HG03354 (cell line): Measurements from ENCODE around the gene SNX11.

Source experiments
- ATAC-seq: cut with Tn5 transposase; IDR thresholded peaks from one replicate; pipeline ENCODE4 v1.9.1; 2021; ENCODE audit warnings: mild to moderate bottlenecking; ENCODE audit not compliant: unreplicated experiment, poor library complexity, severe bottlenecking

SNX11 gene

DNA sequence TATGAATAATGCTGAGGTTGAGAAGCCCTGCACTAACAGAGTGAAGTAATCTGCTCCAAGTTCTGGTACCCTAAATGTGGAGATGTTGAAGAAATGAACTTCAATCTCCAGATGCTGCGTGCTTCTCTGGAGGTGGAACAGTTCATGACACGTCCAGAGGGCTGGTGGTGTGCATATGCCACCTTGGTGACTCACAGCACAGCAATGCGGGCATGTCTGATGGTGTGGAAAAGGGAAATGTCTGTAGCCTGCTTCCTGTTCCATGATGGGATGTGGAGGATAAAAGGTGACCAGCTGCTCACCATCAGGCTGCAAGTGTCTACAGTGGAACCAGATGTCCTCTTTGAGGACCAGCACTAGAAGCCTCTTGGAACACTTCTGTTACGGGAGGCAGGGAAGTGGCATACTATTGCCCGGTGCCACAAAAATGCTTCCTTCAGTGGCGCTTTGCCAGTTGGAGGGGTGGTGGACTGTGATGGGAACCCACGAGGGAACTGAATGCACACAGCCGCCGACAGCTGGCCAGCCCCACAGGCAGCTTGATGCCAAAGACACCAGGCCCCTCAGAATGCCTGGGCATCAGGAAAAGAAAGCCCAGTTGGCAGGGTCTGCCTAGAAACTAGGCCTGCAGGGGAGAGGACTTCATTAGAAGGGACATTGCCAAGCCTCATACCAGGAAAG lies 19.9 kb downstream of the SNX11 start:
- ATAC-seq, result no peak

DNA sequence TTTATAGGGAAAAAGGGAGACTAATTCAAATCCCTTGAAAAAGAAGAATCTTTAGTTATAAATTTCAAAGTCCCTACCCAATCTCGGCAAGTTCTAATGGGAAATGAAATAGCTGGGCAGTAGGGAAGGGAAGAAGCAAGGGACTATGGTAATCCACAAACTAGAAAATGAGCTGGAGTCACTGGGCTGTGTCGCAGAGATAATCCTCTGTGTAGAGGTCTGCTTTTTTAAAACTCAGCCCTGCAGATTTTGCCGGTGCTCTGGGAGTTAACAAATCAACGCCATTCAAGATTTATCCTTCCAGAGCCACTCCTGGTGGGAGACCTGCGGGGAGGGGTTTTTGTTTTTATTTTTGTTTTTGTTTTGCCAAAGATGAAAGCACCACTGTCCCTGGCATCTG lies 20.8 kb downstream of the SNX11 start:
- ATAC-seq, result no peak

DNA sequence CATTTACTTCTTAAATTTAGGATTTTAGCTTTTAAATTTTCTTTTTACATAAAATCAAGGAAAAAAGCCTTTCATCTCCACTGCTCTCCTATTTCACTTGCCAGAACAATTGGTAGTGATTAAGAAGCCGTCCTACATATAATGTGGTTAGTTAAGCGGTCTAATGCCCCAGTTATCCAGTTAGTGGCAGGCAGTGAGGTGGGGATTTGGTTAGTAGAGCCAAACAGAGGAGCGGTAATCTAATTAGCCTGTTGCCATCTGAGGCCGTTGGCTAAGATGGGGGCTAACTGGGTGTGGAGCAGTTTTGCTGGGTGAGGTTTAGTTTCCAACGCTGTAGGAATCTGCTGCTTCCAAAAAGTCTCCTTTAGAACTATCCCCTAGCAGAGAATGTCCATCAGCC lies 22.4 kb downstream of the SNX11 start:
- no peak for ATAC-seq

DNA sequence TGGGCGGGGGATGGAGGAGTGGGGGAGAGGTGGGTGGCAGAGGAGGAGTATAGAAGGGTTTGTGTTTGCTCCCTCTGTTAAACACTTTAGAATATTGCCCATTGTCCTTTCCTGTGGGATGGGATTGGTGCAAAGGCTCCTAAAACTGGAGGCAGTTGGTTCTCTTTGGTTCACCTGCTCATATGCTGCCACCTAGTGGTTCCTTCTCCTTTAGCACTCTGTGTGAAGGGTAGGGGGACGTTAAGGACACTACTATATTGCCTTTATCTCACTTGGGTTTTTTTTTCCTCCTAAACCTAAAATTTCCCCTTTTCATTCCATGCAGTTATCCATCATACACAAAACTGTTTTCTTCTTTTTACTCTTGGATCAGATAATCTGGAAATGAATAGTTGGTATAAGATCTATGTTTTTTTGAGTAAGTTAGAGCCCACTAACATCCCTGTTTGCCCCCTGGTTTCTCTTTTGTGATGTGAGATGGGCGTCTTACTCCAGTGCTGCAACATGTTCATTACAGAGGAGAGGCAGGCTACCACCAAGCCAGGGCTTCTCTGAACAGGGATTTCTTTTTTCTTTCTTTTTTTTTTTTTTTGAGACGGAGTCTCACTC lies 23.8 kb downstream of the SNX11 start:
- ATAC-seq, result no peak

DNA sequence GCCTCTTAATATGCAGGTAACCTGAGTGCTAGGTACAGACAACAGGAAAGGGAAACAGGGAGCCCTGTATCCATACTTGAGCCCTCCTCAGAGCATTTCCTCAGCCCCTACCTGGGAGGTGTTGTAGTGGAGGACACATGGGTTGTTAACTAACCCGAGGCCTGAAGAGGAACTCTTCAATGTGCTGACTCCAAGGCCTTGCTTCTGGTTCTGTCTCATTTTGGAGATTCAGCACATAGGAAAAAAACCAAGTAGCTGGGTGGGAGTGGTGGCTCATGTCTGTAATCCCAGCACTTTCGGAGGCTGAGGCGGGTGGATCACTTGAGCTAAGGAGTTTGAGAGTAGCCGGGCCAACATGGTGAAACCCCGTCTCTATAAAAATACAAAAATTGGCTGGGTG lies 24.8 kb downstream of the SNX11 start:
- ATAC-seq, result no peak

DNA sequence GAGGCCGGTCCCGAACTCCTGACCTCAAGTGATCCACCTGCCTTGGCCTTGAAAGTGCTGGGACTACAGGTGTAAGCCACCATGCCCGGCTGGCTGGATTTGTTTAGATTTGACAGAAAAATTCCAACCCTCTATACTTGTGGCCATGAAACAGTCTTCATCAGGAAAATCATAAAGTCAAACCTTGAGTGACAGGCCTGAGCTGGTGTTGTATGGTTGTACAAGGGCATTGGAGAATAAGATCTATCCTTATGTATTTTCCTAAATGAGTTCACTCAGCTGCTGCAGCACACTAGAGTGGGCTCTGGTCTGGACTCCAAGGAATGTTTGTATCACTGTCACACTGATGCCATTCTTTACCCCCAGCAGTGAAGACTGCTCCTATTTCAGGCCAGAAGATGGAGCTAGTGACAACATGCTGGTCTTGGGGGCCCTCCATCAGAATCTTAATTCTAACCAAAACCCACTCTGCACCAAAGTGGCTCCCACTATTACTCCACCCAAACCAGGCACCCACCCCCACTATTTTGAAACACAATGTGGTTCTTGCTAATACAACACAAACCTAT lies 27.4 kb downstream of the SNX11 start:
- no peak for ATAC-seq

DNA sequence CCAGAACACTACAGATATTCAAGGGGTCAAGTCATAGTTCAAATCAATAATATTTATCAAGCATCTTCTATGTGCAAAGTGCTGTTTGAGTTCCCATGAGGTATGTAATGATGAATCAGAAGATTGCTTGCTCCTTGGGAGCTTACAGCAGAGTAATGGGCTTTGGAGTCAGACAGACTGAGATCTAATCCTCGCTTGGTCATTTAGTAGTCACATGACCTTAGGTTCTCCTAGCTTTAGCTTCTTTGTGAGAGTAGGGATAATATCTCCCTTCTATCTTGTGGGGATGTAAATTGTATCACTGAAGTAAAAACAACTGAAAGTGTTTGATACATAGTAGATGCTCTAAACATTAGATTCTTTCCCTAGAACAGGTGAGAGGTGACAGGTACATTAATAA lies 30.1 kb downstream of the SNX11 start:
- no peak for ATAC-seq

- no peak for ATAC-seq
These were observed 32.4 kb downstream of the SNX11 start for GRCh38 chr17:48139944-48140343.

DNA sequence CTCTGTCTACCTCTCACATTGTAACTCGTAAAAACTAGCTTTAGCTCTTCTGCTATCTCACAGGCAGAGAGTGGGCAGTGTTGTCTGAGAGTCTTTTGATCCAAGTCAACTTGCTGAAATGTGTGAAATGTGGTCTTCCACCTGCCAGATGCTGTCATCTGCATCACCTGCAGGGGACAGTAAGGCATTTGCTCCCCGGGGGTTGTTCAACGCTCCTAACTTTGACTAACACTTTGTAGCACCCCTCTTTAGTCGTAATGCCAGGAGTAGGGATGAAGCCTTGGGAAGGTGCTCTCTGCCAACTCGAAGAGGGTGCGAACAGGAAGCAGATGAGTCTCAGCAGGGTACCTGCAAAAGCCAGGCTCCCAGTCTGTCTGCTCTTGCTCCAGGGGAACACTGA lies 36.1 kb downstream of the SNX11 start:
- no peak for ATAC-seq

GRCh38 chr17:48144231-48144630 lies 36.7 kb downstream of the SNX11 start:
- no peak for ATAC-seq

DNA sequence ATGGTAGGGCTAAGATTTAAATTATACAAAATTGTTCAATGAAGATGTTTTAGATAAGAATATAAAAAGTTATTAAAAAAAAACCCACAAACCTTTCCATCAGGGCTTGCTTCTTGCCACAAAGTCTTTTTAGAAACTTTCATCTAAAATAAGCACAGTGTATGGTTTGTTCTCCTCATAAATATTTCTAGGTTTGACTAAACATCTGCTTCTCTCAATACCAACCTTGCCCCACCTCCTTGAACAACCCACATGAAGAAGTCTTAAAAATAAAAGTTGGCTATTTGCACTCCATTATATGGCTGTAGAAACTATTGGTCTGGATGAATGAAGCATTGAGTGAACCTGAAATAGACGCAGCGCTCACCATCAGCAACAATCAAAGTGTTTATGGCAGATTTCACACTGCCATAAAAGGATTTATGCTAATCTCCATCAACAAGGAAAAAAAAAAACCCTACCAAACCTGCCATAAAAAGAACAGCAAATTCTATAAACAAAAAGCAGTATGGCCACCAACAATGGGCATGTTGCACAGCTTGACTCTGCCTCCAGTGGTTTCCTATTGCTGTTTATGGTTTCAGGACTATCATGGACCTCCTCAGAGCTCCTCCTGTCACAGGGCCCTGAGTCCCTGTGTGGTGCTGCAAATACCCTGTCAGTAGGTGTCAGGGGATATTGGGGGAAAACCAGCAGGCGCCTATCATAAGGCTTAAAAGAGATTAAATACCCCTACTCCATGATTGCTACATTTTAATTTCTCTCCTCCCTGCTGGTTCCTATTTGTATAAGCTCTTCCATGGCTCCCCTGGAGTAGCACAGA lies 37.6 kb downstream of the SNX11 start:
- no peak for ATAC-seq

DNA sequence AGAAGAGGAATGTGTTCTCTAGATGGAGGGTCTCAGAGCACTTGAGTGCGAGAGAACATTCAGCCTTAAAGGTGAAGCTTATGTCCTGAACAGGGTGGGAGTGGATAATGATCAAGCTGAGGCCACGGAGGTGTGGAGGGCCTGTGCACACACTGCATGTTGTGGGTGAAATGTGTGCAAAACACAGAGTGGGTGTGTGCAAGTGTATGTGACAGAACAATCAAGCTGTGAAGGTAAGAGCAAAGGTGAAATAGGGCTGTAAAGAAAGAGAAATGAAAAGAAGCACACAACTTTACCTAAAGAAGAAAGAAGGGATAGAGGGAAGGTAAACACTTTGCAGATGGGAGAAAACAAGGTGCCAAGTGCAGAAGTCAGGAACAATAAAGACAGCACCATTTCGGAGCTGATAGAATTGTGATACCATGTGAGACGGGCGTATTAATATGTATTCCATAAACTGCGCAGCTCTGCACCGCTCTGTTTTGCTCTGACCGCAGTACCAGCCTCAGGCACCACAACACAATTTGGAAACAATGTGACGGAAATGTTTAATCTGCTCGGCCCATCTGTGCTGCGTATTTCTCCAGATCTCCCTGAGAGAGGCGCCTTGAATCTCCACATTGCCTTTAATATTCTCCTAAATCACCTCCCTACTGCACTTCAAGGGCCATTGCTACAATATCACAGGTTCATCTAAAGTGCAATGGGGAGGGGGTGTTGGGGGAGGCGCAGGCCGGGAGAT lies 40.6 kb downstream of the SNX11 start:
- no peak for ATAC-seq

DNA sequence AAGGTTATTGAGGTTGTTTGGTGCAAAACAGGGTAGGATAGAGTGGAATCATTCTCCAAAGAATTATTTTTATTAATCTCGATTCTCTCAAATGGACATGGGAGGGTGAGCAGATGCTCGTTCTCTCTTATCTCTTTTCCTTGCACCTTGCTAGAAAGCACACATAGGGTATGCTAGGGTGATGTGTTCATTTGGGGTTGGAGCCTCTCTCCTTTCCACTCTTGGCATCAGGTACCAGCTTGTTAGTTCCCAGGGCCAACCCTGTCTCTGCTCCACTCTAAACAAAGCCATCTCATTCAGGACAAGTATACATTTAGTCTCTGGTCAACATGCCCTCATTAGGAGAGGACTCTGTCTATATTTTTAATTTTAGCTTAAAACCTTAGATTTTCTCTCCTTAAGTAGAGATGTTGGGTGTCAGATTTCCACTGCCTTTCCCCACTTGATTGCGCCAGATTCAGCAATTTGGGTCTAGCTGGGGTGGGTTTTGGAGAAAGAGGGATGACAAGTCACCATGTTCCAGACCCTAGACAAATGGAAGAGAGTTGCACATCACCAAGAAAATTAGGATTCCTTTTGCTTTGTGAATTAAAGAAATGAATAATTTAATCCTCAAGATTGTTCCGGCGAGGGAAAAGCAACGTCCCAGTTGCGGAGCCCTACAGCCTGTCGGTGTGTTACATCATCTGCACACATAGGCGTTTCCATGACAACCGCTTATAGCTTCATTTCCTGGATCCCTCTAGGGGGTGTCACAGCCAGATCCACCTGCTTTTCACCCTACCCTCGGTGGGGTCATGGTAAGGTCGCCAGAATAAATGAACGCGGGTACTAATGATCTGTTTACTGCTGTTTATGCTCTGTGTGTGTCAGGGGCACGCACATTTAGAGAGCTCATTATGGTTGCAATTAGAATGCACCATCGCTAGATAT lies 41.6 kb downstream of the SNX11 start:
- ATAC-seq, result no peak

DNA sequence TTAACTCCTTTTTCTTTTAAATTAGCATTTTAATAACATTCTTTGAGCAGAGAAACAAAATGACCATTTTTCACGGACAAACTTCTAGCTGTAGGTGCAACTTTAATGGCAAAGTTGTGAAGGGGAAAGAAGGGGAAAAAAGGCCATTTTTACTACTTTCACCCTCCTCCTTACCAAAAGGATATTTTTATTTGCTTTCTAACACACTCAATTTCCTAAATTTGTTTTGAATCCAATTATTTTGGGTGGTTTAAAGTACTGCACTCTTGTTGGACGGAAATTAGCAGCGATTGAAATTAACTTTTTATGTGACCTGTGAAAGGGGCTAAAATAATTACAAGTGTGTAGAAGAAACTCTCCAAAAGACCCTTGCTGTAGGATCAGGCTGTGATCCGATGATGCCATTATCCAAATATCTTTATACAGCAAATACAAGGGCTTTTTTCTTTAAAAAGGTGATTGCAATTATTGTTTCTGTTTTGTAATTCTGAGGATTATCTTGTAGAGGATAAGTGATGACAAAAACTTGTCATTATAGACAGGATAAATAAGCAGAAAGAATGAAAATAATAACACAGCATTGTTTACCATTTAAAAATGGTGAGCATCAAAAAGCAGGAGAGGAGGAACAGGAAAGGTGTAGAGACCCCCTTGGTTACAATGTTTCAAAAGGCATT lies 42.4 kb downstream of the SNX11 start:
- no peak for ATAC-seq

GRCh38 chr17:48150597-48151001 lies 43.0 kb downstream of the SNX11 start:
- ATAC-seq, result no peak

DNA sequence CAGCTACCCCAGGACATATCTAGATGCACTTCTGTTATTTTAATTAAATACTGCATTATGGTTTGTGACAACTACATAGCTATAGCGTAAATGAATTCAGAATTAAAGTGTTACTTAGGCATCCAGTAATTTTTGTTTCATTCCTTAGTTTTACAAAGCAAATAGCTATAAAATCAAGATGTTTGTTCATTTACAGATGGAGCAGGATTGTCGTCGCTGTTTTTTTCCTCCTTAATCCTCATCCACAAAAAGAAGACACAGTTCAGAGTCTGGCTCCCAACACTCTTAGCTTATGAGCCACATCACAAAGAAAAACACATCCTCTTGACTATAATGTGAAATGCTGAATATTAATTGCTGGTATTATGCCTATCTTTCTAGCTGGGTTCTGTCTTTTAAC lies 43.7 kb downstream of the SNX11 start:
- ATAC-seq, result no peak

- ATAC-seq, result no peak
These were observed 44.7 kb downstream of the SNX11 start for GRCh38 chr17:48152289-48152688.

DNA sequence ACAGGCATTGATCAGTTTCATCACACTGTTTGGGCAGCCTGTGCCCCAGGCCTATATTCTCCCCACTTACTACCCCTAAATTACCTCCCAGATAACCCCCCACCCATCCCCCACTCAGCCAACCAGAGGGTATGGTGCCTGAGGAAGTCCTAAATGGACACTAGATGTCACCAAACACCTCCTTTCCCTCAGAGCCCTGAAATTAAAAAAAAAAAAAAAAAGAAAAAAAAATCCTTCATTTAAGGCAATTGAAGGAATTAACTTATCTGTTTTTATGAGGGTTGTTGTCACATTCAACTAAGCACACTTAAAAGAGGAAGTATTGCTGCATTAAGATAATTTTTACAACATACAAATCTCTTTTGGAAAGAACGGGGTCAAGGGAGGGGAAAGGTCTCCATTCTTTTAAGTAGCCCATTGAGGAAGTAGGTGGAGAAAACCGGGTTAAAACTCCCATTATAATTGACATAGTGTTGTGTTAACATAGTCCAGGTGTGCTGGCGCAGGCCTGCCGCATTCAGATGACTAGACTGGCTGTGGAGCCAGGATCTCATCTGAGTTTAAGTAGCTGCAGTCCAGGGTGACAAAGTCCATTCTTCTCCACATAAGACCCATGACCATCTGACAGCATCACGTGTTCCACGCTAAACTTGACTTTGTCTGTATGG lies 46.3 kb downstream of the SNX11 start:
- ATAC-seq, result no peak
